Daoy (cell line): ENCODE measurements around the gene SRD5A2. TPM values are rescaled to one million over a fixed set of nuclear protein-coding genes. Genes with fewer than 3 reads are reported as not detected.

Experiments used
- DNase-seq: peaks from one replicate; pipeline ENCODE4 v3.0.0-alpha.2; 2015; ENCODE audit warnings: low read depth
- total RNA-seq: library from RNA; depleted of rRNA; stranded (reverse); fragments of >200 nt; shearing (Covaris generic); gene quantifications from 2 replicates; pipeline ENCODE4 v1.2.3, GENCODE V29; 2014; rRNA removed

Gene SRD5A2
- total RNA-seq: not detected in 2 replicates

DNA sequence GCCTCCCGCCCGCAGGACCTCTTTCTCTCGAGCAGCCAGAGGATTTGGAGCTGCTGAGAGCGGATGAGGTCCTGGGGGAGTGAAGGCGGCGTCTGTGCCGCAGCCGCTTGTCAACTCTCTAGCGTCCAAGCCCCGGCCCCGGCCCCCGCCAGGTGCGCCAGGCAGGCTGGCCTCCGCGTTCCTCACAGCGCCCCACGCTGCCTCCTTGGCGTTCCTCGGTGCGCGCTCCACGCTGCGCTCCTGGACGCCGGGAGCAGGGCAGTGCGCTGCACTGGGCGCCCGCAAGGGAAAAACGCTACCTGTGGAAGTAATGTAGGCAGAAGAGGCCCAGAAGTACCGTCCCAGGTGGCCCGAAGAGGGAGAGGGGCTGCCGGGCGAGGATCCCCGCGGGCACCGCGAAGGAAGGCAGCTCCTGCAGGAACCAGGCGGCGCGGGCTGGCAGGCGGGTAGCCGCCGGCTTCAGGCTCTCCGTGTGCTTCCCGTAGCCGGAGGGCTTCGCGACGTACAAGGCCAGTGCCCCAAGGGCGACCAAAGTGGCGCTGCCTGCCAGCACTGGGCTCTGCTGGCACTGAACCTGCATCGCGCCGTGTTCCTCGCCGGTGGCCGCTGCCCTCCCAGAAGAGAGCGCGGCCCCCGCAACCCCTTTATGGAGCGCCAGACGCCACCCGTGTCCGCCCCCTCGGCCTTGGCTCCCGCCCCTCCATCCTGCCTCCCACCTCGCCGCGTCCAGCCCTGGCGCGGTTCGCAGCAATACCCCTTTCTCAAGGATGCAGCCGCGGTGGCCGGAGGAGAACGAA is at the start of gene SRD5A2:
SRD5A2 (minus strand) TSS at position 618 of the 797 bp plus-strand sequence; CDS start at position 580, 38 bp downstream.
- DNase-seq: no peak

DNA sequence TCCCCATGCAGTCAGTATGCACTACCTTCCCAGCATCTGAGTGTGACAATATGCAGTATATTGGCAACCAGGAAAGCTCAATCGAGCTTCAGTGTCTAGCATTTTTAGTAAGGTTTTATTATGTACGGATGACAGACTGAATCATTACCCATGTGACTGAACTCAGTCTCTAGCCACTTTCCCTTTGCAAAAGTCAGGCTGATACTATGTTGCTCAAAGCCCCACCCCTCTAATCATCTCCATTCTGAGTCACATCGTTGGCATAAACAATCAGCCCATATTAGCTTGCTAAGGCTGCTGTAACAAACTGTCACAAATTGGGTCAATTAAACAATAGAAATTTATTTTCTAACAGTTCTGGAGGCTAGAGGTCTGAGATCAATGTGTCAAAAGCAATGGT is 25.8 kb upstream of the SRD5A2 start:
- no peak for DNase-seq

DNA sequence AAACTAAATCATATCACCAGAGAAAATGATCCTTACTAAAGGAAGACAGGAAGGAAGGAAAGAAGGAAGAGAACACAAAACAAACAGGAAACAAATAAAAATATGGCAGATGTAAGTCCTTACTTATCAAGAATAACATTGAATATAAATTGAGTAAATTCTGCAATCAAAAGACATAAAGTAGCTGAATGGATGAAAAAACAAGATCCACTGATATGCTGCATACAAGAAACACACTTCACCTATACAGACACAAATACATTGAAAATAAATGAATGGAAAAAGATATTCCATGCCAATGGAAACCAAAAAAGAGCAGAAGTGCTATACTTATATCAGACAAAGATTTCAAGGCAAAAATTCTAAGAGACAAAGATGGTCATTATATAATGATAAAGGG is 18.0 kb upstream of the SRD5A2 start:
- no peak for DNase-seq

GRCh38 chr2:31586230-31586629 is 5.5 kb upstream of the SRD5A2 start:
- no peak for DNase-seq

DNA sequence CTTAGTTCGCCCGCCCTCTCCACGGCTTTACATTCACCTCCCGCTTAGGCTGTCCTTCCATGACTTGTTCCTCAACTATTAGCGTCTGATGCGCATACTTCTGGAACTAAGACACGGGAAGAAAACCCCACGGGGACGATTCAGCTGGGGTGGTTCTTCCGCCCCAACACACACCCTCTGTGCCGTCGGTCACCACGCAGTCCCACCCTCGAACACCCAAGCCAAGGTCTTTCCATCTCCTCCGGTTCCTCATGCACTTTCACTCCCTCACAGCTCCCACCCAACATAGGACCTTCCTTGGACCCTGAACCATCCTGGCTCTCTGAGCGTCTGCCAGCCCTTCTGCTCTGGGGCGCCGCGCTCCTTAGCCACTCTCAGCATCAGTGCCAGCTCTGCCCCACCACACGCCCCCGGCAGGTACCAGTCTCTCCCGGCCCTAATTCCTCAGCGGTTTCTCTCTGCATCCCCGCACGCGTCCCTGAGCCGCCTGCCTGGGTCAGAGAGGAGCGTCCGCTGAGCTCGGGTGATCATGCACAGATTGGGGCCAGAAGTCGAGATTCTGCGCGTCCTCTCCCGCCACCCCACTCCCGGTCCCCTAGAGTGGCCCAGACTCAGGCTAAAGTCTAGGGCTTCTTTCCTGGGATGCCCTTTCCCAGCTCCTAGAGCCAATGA is 522 bp upstream of the SRD5A2 start:
- DNase-seq: no peak

GRCh38 chr2:31579996-31580320 is 780 bp downstream of the SRD5A2 start:
- DNase-seq: no peak

DNA sequence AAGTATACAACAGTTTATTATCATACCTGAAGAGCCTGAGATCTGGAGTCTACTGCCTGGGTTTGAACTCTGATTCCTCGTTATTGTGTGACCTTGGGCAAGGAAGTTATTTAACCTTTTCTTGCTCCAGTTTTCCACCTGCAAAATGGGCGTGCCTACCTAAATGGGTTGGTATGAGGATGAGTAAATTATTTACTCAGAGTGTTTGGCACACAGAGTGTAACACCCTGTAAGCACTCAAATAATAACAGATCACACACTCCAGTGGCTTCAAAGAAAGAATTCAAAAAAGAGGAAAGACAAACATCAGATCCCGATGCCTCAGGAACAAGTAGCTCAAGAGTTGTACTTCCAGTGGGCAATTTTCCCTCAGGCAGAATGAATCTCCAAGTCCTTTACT is 2.4 kb downstream of the SRD5A2 start:
- DNase-seq: no peak

DNA sequence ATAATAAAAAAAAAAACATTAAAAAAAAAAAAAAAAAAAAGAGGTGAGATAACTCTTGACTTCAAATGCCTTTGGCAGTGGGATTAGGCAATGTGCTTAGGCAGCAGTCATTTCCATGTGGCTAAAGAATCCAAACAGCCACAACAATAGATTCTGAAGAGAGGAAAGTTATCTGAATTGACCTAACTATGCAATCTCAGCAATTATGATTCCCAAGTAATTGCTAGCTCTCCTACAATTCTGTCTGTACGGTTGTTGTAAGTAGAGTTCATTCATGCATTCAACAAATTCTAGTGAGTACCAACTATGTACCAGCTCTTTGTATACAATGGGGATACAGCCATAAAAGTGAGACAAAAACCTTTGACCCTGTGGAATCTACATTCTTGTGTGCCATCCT is 3.6 kb downstream of the SRD5A2 start:
- DNase-seq: no peak

DNA sequence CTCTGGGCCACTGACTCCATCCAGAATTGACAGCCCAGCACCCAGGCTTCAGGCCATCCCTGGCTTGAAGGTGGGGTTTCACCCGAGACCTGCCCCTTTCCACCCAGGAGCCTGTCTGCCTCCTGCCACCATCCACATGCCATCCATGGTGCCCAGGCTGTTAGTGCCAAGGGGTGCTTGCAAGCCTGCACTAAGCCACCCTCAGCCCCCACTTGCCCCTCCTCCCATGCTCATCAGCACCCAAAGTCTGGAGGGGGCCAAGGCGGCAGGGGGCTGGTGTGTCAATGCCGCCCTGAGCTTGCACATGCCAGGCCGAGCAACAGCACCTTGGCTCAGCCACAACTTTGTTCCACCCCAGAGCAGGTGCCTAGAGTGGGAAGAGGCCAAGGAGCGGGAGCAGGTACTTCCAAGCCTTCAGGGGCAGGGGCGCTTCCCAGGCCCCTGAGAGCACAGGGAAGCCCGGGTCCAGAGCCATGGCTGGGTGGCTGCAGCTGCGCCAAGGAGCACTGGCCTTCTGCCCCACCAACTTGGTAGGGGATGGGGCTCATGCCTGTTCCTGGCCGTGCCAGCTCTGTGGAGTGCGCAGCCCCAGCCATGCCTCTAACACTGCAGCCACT is 12.0 kb downstream of the SRD5A2 start:
- DNase-seq: no peak

DNA sequence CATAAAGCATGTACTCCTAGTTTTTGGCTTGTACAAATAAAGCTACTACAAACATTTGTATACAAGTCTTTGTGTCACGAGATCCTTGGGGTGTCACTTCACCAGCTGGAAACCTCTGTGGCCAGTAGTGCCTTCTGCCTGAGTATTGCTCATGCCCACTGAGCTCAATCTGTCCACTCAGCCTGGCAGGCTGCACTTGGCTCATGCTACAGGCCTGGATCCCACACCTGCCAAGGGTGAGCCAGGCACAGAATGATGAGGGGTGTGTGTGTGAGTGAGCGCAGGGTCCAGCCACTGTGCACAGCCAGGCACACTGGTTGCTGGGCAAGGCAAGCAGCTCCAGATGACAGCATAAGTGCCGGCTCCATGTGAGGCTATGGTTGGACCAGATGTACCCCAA is 13.1 kb downstream of the SRD5A2 start:
- no peak for DNase-seq

- DNase-seq: no peak
Observed at GRCh38 chr2:31563273-31563839, 17.4 kb downstream of the SRD5A2 start.

DNA sequence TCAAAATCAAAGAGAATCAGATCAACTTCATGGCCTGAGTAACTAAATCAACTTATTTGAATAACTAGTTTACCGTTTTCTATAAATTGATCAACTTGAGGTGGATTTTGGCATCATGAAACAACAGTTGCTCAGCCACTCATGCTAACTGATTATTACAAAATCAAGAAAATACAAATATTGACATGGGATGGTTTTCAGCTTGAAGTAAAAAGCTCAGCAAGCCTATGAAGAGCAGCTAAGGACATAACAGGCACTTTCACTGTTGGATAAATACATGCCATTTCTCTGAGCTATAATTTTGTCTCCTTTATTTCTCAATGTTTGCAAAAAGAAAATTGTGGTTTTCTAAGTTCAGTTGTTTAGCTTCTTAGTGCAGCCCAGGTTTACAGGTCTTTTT is 18.9 kb downstream of the SRD5A2 start:
- DNase-seq: no peak

- no peak for DNase-seq
Observed at GRCh38 chr2:31558401-31559295, 22.1 kb downstream of the SRD5A2 start.

DNA sequence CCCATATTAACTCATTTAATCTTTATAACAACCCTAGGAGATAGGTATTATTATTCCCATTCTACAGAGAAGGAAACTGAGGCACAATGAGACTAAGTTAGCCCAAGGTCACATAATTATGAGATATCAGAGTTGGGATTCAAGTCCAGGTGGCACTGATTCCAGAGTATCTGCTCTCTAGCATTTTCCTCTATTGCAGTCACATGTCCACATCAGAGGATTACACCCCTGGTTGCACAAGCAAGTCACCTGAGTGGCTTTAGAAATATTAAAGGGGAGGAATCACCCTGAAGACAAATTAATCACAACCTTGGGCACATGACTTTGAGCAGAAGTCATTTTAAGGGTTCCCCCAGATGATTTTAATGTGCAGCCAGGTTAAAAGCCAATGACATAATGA is 23.8 kb downstream of the SRD5A2 start:
- no peak for DNase-seq

DNA sequence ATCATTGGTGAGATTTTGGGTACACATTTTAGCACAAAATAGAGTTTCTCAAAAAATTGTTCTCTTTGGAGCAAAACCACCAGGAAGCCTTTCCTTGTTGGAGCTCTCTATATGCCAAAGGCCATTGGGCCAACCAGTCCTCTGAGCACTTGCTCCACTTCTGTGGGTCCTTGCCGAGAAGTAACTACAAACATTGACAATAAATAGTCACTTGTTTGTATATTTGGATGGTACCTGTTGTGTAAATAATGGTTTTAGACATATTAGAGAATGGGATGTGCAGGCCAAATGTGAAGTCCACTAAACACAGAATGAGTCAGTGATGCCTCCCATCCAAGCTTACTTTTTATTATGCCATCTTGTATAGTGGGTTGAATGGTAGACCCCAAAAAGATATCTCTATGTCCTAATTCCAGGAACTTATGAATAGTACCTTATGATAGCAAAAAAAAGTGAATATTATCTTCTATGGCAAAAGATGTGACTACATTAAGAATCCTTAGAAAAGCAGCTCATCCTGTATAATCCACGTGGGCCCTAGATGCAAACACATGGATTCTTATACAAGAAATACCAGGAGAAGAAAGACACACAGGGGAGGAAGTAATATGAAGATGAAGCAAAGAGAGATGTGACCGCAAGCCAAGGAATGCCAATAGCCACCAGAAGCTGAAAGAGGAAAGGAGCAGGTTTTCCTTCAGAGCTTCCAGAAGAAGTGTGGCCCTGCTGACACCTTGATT is 24.6 kb downstream of the SRD5A2 start:
- DNase-seq: no peak

GRCh38 chr2:31553362-31553761 is 27.4 kb downstream of the SRD5A2 start:
- no peak for DNase-seq

DNA sequence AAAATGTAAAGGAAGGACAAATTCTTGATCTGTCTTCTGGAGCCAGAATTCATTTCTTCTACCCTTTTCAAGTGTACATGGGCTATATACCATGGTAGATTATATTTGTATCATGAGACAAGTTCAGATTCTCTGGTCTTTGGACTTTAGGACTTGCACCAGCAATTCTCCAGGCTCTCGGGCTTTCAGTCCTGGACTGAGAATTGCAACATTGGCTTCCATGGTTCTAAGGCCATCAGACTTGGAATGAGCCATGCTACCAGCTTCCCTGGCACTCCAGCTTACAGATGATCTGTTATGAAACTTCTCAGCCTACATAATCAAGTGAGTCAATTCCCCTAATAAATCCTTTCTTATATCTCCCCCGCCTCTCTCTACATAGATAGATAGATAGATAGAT is 33.3 kb downstream of the SRD5A2 start:
- DNase-seq: no peak

DNA sequence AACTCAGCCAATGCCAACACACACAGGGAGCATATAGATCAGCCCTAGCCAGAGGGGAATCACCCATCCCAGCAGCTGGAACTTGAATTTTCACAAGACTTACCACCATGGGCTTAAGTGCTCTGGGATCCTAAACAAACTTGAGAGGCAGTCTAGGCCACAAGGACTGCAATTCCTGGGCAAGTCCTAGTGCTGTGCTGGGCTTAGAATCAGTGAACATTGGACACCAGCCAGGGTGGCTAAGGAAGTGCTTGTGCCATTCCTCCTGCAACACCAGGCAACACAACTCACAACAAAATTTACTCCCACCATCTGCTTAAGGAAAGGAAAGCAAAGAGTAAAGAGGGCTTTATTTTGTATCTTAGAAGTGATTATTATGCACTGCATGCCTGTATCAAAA is 38.9 kb downstream of the SRD5A2 start:
- DNase-seq: no peak

GRCh38 chr2:31539505-31539904 is 41.2 kb downstream of the SRD5A2 start:
- DNase-seq: no peak

GRCh38 chr2:31535768-31536167 is 45.0 kb downstream of the SRD5A2 start:
- DNase-seq: no peak

DNA sequence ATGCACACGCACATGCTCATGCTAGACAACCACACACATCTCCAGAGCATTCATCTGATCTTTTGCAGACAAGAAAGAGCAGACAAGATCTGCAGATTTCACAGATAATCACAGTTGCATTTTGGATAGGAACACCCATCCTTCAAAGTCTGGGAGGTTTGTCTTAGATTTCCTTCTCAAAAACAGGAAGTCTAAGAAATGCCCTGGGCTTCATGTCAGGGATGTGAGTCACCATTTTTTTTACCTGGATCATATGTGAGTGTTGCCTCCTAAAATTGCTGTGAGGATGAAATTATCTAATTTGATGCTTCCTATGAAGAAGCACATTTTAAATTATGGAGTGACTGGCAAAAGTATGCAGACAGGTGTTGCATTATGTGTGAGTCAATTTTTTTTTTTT is 46.1 kb downstream of the SRD5A2 start:
- DNase-seq: no peak
